ENCODE results near the gene GALNT15.

Gene GALNT15

DNA sequence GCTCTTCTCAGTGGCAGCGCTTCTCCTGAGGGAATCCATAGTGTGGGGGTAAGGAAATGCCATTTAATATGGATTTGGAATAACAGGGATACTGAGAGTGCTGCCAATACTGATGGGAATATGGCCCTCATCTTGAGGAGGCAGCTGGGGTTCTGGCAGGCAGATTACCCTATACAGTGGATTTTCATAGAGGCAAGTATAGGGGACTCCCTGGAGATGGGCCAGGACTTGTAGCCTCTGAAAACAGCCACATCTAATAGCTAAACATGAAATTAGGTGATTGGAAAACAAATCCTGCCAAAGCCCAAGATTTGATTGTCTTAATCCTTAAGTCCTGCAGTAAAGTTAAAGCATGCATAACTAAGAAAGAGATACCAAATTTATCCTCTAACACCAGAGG is 59.3 kb downstream of the GALNT15 start:
- DNase-seq, result no peak

DNA sequence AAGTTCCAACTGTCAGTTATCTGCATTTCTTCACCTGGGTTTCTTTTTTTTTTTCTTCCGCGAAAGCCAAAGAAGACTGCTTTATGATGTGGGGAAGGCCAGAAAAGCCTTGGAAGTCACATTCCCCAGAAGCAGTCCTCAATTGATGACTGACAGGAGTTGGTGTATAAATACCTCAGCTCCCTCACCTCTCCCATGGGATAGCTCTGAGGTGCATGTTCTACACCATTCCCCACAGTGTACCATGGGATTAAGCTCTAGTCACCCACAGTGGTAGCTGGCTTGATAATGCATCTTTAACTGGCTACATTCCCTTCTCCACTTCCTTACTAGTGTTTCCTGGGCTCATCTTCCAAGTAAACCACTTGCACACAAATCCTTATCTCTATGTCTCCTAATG is 59.8 kb downstream of the GALNT15 start:
- DNase-seq, result no peak

DNA sequence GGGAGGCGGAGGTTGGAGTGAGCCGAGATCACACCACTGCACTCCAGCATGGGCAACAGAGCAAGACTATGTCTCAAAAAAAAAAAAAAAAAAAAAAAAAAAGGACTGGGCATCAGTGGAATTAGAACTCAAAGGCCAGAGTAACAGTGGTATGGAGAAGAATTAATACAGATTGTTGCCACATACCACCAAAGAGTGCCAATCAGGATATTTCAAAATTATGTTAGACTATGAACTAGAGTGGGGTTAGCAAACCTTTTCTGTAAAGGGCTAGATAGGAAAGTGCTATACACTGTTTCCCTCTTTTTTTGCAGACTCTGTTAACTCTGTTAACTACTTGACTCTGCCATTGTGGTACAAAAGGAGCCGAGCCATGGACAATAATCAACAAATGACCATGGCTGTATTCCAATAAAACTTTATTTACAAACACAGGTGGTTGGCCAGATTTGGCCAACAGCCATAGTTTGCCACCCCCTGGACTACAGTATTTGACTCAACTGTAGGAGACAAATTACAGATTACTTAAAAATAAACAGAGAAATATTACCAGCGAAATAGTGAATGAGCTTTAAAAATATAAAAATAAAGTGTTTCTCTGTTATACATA is 61.7 kb downstream of the GALNT15 start:
- DNase-seq, result no peak

DNA sequence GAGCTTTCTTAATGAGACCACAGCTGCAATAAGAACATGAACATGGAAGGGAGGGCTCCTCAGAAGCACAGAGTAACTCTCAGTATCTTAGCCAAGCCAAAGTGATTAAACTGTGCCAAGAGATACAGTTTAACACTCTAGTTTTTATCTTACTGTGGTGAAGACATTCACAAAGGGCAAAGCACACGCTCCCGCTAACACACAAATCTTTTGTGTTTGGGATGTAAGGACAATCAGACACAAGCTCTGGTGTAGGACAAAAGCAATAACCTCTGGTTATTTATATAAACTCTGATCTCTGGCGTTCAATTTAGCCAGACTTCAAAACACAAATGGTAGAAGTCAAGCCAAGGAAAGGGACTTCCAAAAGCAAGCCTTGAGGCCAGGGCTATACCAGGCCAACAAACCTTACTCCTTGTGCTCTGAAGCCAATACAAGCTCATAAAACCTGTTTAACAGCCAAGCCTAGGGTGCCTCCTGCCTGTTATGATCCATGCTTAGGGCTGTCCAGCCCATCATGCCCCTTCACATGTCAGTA is 62.4 kb downstream of the GALNT15 start:
- no peak for DNase-seq

DNA sequence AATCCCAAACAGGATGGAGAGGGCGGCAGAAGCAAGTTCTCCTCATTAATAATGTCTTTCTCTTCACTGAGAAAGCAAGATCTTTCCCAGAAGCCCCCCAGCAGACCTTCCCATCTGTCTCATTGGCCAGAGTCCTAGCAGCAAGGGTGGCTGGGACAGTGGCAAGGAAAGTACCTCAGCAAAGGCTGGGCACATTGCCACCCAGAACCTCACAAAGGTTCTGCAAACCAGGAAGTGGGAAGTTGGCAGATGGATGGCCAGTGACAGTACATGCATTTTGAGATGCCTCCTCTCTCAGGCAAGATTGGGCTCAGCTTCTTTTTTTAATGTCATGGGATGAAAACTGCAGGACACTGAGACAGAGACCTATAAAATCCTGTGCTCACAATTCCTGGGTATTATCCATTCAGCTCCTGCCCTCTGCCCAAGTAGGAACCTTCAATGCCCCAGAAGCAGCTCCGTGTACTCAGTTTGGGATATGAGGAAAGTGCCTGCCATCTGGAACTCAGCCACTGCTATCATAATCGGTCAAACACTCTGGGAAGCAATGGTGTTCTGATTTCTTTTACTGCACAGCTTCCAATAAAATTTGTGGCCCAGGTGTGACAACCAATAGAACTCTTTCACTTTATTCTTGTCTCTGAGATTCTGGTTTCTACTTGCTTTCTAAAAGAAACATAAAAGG is 64.7 kb downstream of the GALNT15 start:
- DNase-seq, result no peak

DNA sequence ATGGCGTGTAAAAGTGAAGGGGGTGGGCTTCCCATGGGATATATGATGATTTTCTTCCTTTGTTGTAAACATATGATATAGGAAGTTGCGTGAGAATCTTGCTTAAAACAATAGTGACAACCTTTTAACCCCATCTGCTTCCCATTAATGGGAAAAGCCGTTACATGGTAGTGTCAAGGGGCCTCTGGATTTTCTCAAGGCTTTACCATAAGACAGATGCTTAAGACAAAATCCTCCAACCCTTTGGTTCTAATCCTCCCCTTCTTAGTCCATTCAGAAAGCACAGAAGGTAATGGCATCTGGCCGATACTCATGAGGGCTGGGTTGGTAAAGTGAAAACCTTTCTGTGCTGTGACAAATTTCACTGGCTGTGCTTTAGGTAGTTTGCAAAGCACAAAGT is 65.3 kb downstream of the GALNT15 start:
- DNase-seq, result no peak

DNA sequence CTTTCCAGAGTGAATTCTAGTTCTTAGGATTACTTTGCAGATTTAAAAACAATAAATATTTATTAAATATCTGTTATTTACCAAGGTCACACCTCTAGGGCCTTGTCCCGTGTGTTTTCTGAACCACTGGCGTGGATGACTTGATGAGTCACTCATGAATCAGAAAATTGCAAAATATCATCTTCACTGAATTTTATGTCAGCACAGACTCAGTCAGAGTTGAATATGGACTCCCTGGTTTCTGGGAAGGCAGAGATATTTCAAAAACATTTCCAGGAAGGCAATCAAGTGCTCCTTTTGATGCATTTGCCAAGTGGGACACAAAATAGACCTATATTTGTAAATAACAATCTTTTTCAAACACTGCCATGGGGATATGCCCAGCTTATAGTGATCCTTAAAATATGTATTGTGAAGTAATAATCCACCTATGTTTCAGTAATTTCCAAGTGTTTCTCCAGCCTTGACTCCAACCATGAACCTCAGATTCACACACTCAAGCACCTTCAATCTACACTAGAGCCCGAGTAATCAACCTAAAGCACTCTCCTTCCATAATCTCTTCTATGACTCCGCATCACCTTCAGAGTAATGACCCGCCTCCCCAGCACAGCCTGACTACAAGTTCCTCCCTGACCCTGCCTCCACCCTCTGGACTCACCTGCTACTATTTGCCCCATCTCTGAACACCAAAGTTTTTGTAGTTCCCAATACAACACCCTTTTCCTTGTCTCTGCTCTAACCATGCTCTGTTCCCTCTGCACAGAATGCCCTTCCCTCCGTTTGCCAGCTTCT is 65.9 kb downstream of the GALNT15 start:
- no peak for DNase-seq

DNA sequence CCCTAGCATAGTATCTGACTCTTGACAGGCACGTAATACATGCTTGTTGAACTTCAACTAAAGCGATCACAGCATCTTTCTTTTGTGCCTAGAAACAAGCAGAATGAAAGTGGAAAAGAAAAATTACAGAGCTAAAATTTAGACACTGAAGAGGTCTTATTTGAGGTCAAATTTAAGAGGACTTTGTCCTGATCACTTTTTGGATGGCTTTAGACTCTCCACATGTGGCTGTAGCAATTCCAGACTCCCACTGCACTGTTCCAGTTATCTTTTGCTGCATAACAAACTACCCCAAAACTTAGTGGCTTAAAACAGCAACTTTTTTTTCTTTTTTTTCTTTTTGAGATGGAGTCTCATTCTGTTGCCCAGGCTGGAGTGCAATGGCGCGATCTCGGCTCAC is 66.7 kb downstream of the GALNT15 start:
- DNase-seq, result no peak

DNA sequence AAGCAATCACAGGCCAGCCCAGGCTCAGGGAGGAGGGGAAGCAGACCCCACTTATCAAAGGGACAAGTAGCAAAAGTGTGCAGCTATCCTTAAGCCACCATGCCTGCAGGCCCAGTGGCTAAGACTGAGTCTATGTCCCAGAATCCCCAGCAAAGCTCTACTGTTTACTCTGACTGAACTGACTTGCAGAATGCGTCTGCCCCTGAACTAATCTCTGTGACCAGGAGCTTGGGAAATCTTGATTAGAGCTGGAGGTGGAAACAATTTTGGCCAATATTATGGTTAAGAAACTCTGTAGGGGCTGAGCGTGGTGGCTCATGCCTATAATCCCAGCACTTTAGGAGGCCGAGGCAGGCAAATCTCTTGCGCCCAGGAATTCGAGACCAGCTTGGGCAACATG is 67.7 kb downstream of the GALNT15 start:
- no peak for DNase-seq

DNA sequence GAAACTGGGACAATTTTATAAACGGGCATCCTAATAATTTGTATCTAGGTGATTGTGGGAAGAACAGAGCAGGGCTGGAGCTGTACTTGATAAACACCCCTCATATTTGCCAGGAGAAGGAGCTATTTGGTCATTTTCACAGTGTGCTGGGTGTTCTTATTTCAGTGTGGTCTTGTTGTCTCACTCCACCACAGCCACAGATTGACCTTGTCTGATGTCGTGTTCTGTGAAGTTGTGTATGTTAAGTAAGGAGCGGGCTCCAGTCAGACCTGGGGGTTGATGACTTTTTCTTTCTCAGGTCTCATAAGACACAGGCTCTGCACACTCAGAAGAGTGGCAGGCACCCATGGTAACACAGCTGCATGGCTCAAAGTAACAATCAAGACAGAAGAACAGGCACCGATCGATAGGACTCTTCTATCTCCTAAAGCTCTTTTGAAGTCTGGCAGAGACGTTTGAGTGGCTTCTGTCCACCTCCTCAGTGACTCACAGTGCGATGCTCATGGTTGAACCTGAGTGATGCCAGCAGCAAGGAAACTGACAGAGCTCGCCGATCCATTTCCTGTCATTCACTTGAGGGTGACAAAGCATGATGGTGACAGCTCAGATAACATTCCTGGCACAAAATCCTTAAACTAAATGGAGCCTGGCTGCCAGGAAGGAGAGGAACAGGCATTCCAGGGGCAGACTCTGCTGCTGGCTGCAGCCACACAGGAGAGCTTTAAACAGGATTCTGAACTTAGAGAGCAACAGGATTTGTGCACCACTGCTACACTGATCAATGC is 69.4 kb downstream of the GALNT15 start:
- no peak for DNase-seq

DNA sequence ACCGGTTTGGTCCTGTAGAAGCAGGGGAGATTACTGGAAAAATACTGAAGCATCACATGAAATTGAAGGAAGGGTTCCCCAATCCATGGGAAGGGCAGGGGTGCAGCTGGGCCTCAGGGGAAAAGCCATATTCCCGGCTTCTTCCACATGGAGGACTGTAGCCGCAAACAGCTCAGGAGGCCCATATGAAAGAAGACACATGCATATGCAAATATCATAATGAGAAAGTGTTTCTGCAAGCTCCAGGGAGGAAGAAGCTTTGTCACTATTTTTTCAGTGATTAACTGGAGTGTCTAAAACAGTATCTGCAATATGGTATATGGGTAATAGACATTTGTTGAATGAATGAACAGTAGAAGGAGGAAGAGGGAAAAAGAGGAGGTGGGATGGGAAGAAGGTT is 71.1 kb downstream of the GALNT15 start:
- no peak for DNase-seq

DNA sequence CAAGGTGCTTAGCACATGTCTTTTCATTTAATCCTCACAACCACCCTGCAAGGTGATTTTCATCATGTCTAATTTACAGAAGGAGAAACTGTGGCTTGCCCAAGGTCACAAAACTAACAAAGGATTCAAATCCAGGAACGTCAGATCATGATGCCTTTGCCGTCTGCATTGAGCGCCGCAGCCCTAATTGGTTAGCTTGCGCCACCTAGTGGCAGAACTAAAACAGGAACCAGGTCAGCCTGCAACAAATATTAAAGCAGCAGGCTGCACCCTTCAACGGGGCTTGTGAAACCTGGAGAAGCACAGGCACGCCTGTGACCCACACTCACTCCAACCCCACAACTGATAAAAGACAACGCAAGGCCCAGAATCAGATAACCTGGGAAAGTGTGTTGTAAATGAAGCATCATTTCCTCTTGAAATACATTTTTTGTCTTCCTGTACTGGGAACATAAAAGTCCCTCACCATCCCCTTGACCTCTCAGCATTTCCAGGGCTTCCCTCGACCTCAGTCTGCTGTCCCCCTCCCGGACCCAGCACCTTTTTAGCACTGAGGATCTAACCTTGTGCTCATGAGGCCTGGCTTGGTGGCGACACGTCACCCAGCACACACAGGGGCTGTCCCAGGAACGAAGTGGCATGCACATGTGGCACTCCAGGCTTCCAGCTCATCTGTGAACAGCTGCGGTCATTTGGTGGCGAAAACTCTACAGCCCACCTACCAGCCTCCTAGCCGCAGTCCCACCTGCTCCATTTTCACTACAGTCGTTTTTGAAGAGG is 73.0 kb downstream of the GALNT15 start:
- peak; percentile 82 for DNase-seq

DNA sequence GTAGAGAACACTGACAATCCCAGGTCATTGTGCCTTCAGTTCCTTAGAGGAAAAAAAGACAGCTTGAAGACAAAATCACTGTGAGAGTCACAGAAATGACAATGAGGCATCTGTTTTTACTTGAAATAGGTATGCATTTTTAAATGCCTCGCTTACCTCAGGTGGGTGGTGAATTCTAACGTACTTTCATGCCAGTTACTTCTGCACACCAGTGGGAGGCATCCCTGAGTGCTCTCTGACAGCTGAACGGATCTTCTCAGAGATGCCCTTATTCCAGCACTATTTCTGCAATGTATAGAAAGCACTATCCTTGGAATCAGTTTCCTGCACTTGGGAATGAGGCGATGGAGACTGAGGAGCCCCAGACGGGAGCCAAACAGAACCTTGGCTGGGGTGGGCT is 74.1 kb downstream of the GALNT15 start:
- DNase-seq, result no peak

DNA sequence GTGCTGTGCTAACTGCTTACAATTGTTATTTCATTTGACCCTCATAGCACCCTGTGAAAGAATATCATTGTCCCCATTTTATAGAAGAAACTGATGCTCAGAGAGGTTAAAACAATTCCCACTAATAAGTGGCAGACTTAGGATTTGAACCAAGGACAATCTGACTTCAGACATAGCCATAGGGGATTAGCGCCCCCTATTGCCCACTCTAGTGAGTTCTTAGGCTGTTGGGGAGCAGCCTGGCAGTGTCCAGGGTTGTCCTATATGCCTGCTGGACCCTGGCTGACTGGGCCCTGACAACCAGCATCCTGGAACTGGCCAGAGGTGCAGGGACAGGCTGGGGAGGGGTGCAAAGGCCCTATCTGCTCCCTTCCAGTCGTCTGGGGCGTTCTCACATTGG is 74.9 kb downstream of the GALNT15 start:
- no peak for DNase-seq

DNA sequence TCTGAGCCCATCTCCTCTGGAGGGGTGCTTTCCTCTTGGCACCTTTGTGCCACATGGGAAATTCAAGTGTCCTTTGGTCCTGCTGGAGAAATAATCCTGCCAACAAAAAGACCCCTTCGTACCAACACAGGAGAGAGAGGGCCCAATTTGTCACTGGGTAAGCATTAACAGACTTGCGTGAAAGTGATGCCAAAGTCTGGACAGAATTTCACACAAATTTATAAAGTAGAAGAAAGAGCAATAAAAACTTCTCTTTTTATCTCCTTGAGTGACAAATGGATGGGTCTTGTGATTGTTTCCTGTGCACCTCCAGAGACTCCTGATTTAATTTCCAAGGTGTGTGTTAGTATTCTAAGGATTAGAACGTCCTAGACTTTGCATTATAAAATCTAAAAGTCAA is 75.4 kb downstream of the GALNT15 start:
- no peak for DNase-seq

DNA sequence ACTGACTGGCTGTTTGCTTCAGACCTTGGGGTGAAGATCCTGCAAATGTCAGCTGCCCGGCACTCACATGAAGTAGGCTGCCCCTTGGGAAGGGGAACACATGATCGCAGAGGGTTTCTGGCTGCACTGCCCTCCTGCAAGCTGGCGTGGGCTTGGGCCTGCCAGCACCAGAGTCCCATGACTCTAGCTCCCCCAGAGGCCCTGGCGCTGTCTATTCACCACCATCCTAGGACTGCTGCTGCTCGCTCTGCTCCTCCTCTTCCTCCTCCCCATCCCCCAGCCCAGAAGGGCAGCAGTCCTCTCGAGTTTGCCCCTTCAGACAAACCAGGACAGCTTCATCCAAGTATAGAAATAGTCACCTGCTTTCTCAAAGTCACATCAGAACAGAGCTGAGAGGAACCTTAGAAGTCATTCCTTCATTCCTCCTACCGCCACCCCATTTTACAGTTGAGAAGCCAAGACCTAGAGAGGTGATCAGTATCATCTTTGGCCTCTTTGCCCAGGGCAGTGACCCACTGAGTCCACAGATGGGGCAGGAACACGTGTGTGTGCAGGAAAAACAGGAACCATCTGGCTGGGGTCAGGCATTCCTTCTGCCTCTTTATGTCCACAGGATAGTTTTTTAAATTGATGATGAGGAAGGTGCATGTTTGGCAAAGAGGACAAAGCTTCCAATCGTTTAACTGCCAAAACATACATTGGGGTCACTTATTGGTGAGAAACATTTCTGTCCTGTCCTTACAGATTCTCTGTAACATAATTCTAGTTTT is 77.0 kb downstream of the GALNT15 start:
- DNase-seq, result no peak

DNA sequence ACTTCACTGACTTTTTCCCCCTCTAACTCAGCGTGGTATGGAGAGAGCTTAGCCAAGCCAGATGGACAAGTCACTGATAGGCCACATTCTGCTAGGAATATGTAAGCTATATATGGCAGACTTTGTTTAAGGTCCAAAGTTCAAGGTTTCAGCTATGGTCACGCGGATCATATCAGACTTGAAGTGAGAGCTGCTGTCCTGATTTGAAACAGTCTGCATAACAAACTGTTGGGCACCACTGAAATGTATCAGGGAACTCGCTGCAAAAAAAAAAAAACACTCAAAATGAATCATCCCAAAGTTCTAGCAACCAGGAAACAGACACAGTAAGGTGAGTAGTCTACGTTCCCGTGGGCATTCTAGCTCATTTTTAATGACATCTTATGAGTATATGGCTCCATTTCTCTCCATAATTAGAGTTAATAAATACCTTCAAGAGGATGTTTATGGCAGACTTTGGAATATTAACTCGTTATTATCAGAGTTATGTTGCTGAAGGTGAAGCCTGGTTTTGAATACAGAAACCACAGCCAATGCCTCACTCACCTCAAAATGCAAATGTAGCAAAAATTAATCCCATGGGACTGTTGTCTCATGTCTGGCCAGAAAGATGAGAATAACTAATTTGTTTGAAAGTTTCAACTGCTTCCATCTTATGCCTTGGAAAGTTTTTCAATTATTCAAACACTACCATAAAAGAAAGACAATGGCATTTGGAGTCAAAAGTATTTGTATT is 77.9 kb downstream of the GALNT15 start:
- no peak for DNase-seq

DNA sequence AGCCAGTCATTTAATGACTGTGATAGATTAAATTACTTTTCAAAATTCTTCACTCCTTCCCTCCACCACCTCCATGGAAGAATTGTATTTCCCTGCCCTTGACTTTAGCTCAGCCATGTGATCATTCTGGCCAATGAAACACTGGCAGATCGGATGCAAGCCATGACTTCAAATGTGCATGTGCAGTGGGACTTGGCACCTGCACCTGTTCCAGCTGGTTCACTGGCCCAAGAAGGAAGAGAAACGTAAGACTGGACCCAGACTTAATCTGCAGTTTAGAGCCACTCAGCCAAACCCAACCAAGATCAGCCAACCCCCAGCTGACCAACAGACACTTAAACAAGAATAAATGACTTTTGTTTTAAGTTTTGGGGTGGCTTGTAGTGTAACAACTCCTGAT is 78.5 kb downstream of the GALNT15 start:
- DNase-seq, result no peak

DNA sequence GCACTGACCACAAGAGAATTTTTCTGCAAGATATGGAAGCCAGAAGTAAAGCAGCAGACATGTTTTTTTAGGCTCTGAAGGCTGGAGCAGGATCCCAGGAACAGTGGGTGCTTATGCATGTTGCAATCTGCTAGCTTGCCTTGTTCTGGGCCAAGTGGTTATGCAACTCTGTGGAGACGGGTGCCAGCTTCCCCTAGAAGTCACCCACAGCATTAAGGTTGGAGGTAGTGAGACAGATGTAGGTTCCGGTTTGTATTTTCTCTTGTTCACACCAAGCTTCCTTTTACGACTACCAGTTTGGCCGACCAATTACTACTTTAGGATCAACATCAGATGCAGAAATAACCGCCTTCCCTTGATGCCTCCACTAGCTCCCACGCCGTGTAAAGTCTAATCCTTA is 79.1 kb downstream of the GALNT15 start:
- no peak for DNase-seq

DNA sequence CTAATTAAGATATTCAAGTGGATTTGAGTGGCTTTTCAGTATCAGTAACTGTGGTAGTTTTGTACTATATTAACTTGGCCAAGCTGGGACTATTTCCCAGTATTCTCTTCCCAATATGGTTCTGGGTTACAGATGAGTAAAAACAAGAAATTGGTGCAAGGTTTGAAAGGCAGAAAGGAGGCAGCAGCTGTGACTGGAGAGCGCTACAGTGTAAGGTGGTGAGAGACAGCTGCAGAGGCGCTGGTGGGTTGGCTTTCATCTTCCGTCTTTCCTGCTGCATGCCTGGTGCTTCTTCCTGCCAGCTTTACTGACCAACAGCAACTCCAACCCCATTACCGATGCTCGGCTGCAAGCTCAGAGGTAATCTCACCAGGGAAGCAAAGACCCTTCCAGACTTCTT is 80.4 kb downstream of the GALNT15 start:
- no peak for DNase-seq

DNA sequence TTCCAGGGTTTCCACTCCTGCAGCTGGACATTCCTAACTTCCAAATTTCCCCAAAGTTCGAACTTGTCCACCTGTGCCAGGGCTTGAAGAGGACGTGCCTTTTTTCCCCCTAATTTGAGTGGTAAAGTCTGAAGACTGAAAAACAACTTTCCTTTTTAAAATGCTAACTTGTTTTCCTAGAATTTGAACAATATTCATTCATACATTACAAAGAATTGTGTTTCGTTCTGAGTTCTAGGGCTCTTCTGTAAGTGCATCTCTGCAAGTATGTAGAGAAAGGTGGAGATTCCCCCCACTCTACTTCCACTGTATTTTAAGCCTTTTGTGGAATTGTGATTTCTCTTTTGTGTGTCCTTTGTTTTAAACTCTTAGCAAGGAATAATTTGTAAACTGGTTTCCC is 80.8 kb downstream of the GALNT15 start:
- no peak for DNase-seq
